ENCODE measurements around the gene GNPTAB.

- TF ChIP-seq CTCF (IDR thresholded peaks at IDR 0.05) (no peak), POLR2A (IDR thresholded peaks at IDR 0.05) (no peak)
These were observed 35.7 kb downstream of the GNPTAB start for GRCh38 chr12:101795013-101795412.
